Breast epithelium (tissue), 4 donors: Measurements from ENCODE around the gene KRT33A. TPM values are rescaled to one million over a fixed set of nuclear protein-coding genes. Genes with fewer than 3 reads are reported as not detected.

Source experiments
- DNase-seq, 2 donors: peaks; one replicate each; pipeline ENCODE4 v3.0.0-alpha.2; 2019; ENCODE audit warnings: low spot score in 2 of 2
- H3K27ac ChIP-seq, 2 donors: fragments of 200-600 bp; sonication (generic) in 1 of 2; one replicate each; pipeline ENCODE4 v1.5.1; 2016 to 2019; ENCODE audit warnings: mild to moderate bottlenecking in 1 of 2
- H3K27me3 ChIP-seq, 2 donors: fragments of 200-600 bp; sonication (generic) in 1 of 2; one replicate each; pipeline versions ENCODE4 v1.5.1 to v1.6.0; 2017 to 2019; ENCODE audit warnings: control low read depth in 1 of 2, mild to moderate bottlenecking in 1 of 2
- H3K36me3 ChIP-seq: fragments of 200-600 bp; one replicate; pipeline ENCODE4 v1.5.1; 2019
- H3K4me1 ChIP-seq, 2 donors: fragments of 200-600 bp; sonication (generic); one replicate each; pipeline ENCODE4 v1.5.1; 2016 to 2019; ENCODE audit warnings: control low read depth in 1 of 2
- H3K4me3 ChIP-seq, 3 donors: fragments of 200-600 bp; sonication (generic); 1 replicate in 2 of 3; 2 replicates in 1 of 3; pipeline ENCODE4 v1.5.1; 2016 to 2019; ENCODE audit warnings: mild to moderate bottlenecking in 3 of 3, moderate library complexity in 2 of 3
- H3K9me3 ChIP-seq, 2 donors: fragments of 200-600 bp; sonication (generic) in 1 of 2; one replicate each; pipeline ENCODE4 v1.5.1; 2016 to 2019; ENCODE audit warnings: control low read depth in 1 of 2
- CTCF ChIP-seq, 3 donors: fragments of 450-650 bp; IDR thresholded peaks; one replicate each; pipeline ENCODE4 v1.5.1; 2016 to 2017; ENCODE audit warnings: antibody characterized with exemption in 3 of 3, mild to moderate bottlenecking in 3 of 3, moderate library complexity in 3 of 3
- POLR2A ChIP-seq: fragments of 450-650 bp; IDR thresholded peaks from one replicate; pipeline ENCODE4 v1.6.1; 2016; ENCODE audit warnings: antibody characterized with exemption, mild to moderate bottlenecking, moderate library complexity
- POLR2AphosphoS5 ChIP-seq, 3 donors: sonication (generic); formaldehyde crosslinking; IDR thresholded peaks; one replicate each; pipeline ENCODE4 v1.6.1; 2017; ENCODE audit warnings: antibody characterized with exemption in 3 of 3
- intact Hi-C: fragments of 100-400 bp; cut with DNase I; formaldehyde crosslinking; loops from one replicate; pipeline ENCODE4 v1.15.1; 2023; ENCODE audit warnings: low total_unique reads
- total RNA-seq, 3 donors: library from RNA; depleted of rRNA; stranded (reverse); fragments of >200 nt; gene quantifications; one replicate each; pipeline ENCODE4 v1.1.0, GENCODE V29; 2016

KRT33A gene
- total RNA-seq, 3 donors from 2014 or later, result not detected

DNA sequence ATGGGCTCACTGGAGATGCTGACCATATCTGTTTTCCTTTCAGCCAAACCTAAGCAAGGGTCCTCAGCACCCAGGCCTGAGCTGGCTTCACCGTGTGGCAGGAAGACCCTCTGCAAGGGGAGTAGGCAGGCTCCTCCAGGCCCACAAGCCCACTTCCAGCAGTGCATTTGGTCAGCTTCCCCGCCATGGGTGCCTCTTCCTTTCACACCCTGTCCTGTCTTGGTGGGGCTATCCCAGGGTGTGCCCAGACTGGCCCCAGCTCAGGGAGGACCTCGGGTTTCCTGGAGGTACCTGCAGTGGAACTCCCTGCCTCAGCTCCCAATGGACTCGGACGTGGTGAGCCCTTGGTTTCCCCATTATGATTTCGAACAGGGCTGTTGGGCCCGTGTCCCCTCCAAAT, 22.4 kb downstream of the KRT33A start:
- Histone ChIP-seq H3K36me3 (no peaks in the 10 kb centered on the region), H3K9me3 (no peaks in the 10 kb centered on the region), H3K27ac (no peak overlapping the region), H3K4me3 (no peak overlapping the region), H3K4me1 (no peaks in the 10 kb centered on the region), H3K27me3 (no peaks in the 10 kb centered on the region)
- intact Hi-C loops, result no loop called here
- TF ChIP-seq POLR2AphosphoS5 (IDR thresholded peaks at IDR 0.05) (no peak), POLR2A (no peak), CTCF (IDR thresholded peaks at IDR 0.05) (no peak)
- DNase-seq, result no peak

DNA sequence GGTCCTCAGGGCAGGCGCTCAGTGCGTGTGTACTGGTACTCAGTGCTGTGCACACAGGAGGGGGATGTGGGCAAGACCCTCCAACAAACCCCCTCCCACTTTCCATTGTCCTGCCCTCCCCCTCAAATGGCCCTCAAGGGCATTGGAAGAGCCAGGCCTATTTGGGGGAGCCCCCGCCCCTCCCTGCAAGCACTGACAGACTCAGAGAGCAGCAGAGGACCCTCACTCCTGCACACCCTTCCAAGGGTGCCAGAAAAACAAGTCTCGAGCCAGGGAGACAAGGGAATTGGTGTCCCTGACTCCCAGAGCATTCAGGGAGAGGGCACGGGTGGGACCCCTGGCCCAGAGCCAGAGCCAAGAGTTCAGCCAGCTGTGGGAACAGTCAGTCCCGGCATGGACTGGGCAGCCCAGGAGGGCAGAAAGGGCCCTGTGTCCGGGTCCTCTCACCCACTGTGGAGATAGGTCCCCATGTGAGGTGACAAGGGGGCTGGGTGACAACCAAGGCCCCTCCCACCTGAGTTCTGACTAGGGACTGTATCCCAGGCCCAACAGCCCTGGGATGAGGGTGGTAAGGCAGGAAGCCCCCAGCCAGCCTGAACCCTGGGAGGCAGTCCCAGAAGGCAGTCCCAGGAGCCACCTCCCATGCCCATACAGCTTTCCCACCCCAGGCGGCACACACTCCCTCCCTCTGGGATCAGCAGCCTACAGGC, 23.1 kb downstream of the KRT33A start:
- Histone ChIP-seq H3K4me1 (no peaks in the 10 kb centered on the region), H3K36me3 (no peaks in the 10 kb centered on the region), H3K27me3 (no peaks in the 10 kb centered on the region), H3K9me3 (no peaks in the 10 kb centered on the region), H3K4me3 (no peak overlapping the region), H3K27ac (no peak overlapping the region)
- intact Hi-C loops, result no loop called here
- no peak for DNase-seq
- TF ChIP-seq POLR2AphosphoS5 (IDR thresholded peaks at IDR 0.05) (no peak), POLR2A (no peak)

GRCh38 chr17:41326173-41327145, 24.2 kb downstream of the KRT33A start:
- intact Hi-C loops, result no loop called here
- no peaks in the 10 kb centered on the region for H3K27me3 ChIP-seq
- no peak overlapping the region for H3K27ac ChIP-seq

DNA sequence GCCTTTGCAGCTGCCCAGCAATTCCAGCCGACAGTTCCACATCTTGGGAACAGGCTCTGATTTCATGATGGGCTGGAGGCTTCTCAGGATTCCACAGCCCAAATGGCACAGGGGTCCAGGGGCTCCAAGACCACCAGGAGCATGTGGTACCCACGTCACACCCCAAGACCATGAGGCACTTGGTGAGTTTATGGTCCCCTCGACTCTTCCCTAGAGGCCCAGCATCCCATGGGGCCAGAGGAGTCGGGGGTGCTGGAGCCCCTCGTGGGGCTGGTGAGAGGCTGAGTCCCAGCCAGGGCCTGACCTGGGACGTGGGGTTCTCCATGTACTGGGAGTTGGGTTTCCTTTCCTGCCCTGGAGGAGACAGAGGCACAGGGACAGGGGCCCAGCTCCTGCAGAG, 25.0 kb downstream of the KRT33A start:
- Histone ChIP-seq H3K4me1 (no peaks in the 10 kb centered on the region), H3K4me3 (no peak overlapping the region), H3K27ac (no peak overlapping the region), H3K27me3 (no peaks in the 10 kb centered on the region), H3K9me3 (peaks cover 0 to 2% of the 10 kb centered on the region in 2 donors), H3K36me3 (no peaks in the 10 kb centered on the region)
- DNase-seq, result no peak
- intact Hi-C loops, result no loop called here
- TF ChIP-seq POLR2AphosphoS5 (IDR thresholded peaks at IDR 0.05) (no peak), POLR2A (no peak), CTCF (IDR thresholded peaks at IDR 0.05) (no peak)

More at GRCh38 chr17:41326173-41327145, 24.2 kb downstream of the KRT33A start:
- no peak for DNase-seq
- TF ChIP-seq CTCF (IDR thresholded peaks at IDR 0.05) (no peak), POLR2A (no peak), POLR2AphosphoS5 (IDR thresholded peaks at IDR 0.05) (no peak)
- Histone ChIP-seq H3K9me3 (no peaks in the 10 kb centered on the region), H3K4me1 (no peaks in the 10 kb centered on the region), H3K36me3 (no peaks in the 10 kb centered on the region), H3K4me3 (no peak overlapping the region)

GRCh38 chr17:41325126-41325525, 25.5 kb downstream of the KRT33A start:
- Histone ChIP-seq H3K4me3 (no peak overlapping the region), H3K27ac (no peak overlapping the region), H3K4me1 (no peaks in the 10 kb centered on the region), H3K9me3 (peaks cover 0 to 7% of the 10 kb centered on the region in 2 donors), H3K36me3 (no peaks in the 10 kb centered on the region), H3K27me3 (no peaks in the 10 kb centered on the region)
- intact Hi-C loops, result no loop called here
- TF ChIP-seq POLR2A (no peak), CTCF (IDR thresholded peaks at IDR 0.05) (no peak), POLR2AphosphoS5 (IDR thresholded peaks at IDR 0.05) (no peak)
- no peak for DNase-seq
